Neural cell (in vitro differentiated cells): ENCODE measurements around the gene TMEM184B. TPM values are rescaled to one million over a fixed set of nuclear protein-coding genes. Genes with fewer than 3 reads are reported as not detected.

Experiments used
- H2AFZ ChIP-seq: fragments of 200-600, 300-800 bp; sonication (generic), shearing (Covaris generic); 2 replicates; pipeline ENCODE4 v1.6.0; 2014; ENCODE audit warnings: low read depth, mild to moderate bottlenecking, antibody characterized with exemption, low read length, moderate library complexity
- H3F3A ChIP-seq: fragments of 200-600 bp; shearing (Covaris generic); 2 replicates; pipeline ENCODE4 v1.6.1; 2016; ENCODE audit warnings: mild to moderate bottlenecking, moderate library complexity, mixed read lengths, antibody characterized with exemption, low read length; ENCODE audit not compliant: insufficient read depth, poor library complexity, severe bottlenecking
- H3K27ac ChIP-seq: fragments of 200-600, 300-800 bp; sonication (generic), shearing (Covaris generic); 2 replicates; pipeline ENCODE4 v1.5.1; 2014; ENCODE audit warnings: mild to moderate bottlenecking, low read length, moderate library complexity
- H3K27me3 ChIP-seq: fragments of 300-800, 200-600 bp; sonication (generic), shearing (Covaris generic); 2 replicates; pipeline ENCODE4 v1.6.0; 2014; ENCODE audit warnings: mild to moderate bottlenecking, low read depth, low read length, moderate library complexity; ENCODE audit not compliant: insufficient read depth
- H3K36me3 ChIP-seq: fragments of 300-800, 200-600 bp; sonication (generic), shearing (Covaris generic); 2 replicates; pipeline ENCODE4 v1.5.1; 2014; ENCODE audit warnings: mild to moderate bottlenecking, antibody characterized with exemption, low read length, moderate library complexity; ENCODE audit not compliant: insufficient read depth
- H3K4me2 ChIP-seq: fragments of 300-800, 200-600 bp; sonication (generic), shearing (Covaris generic); 2 replicates; pipeline ENCODE4 v1.6.0; 2014; ENCODE audit warnings: mild to moderate bottlenecking, low read length
- H3K4me3 ChIP-seq: fragments of 300-800, 200-600 bp; sonication (generic), shearing (Covaris generic); 2 replicates; pipeline ENCODE4 v1.5.1; 2014; ENCODE audit warnings: mild to moderate bottlenecking, low read length, moderate library complexity
- H3K79me2 ChIP-seq: fragments of 200-600 bp; shearing (Covaris generic); replicated peaks from 2 replicates; pipeline ENCODE4 v1.6.0; 2014; ENCODE audit warnings: mild to moderate bottlenecking, low read length, moderate library complexity; ENCODE audit not compliant: insufficient read depth
- H3K9ac ChIP-seq: fragments of 300-800, 200-600 bp; sonication (generic), shearing (Covaris generic); 2 replicates; pipeline ENCODE4 v1.6.1; 2016; ENCODE audit warnings: mild to moderate bottlenecking, low read length, mixed read lengths
- H3K9me2 ChIP-seq: fragments of 200-600 bp; shearing (Covaris generic); 2 replicates; pipeline ENCODE4 v1.6.1; 2016; ENCODE audit warnings: mild to moderate bottlenecking, low read length, mixed read lengths; ENCODE audit not compliant: insufficient read depth
- H3K9me3 ChIP-seq: fragments of 200-600, 300-800 bp; sonication (generic), shearing (Covaris generic); 2 replicates; pipeline ENCODE4 v1.6.1; 2016; ENCODE audit warnings: mild to moderate bottlenecking, mixed run types, low read length, moderate library complexity, mixed read lengths
- H4K20me1 ChIP-seq: fragments of 200-600 bp; shearing (Covaris generic); 2 replicates; pipeline ENCODE4 v1.6.1; 2016; ENCODE audit warnings: mild to moderate bottlenecking, mixed run types; ENCODE audit not compliant: insufficient read depth
- CTCF ChIP-seq: fragments of 450-650 bp; IDR thresholded peaks from 2 replicates; pipeline ENCODE4 v1.5.1; 2014; ENCODE audit warnings: antibody characterized with exemption, mild to moderate bottlenecking, moderate library complexity; ENCODE audit not compliant: poor library complexity, severe bottlenecking
- EP300 ChIP-seq: fragments of 450-650 bp; conservative IDR thresholded peaks from 2 replicates; pipeline ENCODE4 v1.6.1; 2014; ENCODE audit warnings: antibody characterized with exemption, mild to moderate bottlenecking, moderate library complexity; ENCODE audit not compliant: poor library complexity, severe bottlenecking
- EZH2 ChIP-seq: fragments of 200-600, 300-800 bp; shearing (Covaris generic), sonication (generic); IDR thresholded peaks from 2 replicates; pipeline ENCODE4 v1.6.1; 2014; ENCODE audit warnings: antibody characterized with exemption, low read length, borderline replicate concordance, mild to moderate bottlenecking; ENCODE audit not compliant: insufficient read depth, poor library complexity, severe bottlenecking
- MXI1 ChIP-seq: fragments of 450-650 bp; conservative IDR thresholded peaks from 2 replicates; pipeline ENCODE4 v1.6.1; 2014; ENCODE audit warnings: antibody characterized with exemption, mild to moderate bottlenecking; ENCODE audit not compliant: poor library complexity, severe bottlenecking
- POLR2AphosphoS5 ChIP-seq: IDR thresholded peaks from 2 replicates; pipeline ENCODE4 v1.6.1; 2012
- RAD21 ChIP-seq: fragments of 450-650 bp; conservative IDR thresholded peaks from 2 replicates; pipeline ENCODE4 v1.6.1; 2014; ENCODE audit warnings: antibody characterized with exemption, mild to moderate bottlenecking, moderate library complexity
- REST ChIP-seq: IDR thresholded peaks from 2 replicates; pipeline ENCODE4 v1.6.1; 2012; ENCODE audit warnings: borderline replicate concordance
- SMC3 ChIP-seq: fragments of 450-650 bp; conservative IDR thresholded peaks from 2 replicates; pipeline ENCODE4 v1.6.1; 2014; ENCODE audit warnings: antibody characterized with exemption, mild to moderate bottlenecking, moderate library complexity; ENCODE audit not compliant: poor library complexity
- TAF1 ChIP-seq: IDR thresholded peaks from 2 replicates; pipeline ENCODE4 v1.6.1; 2012; ENCODE audit warnings: low read depth
- polyA plus RNA-seq: library from polyadenylated mRNA; depleted of rRNA; stranded (reverse); fragments of >200 nt; gene quantifications from 2 replicates; pipeline ENCODE4 v1.2.3, GENCODE V29; 2014

TMEM184B gene
- polyA plus RNA-seq, 1 donor from 2014 or later, result 19.7 TPM

- Histone ChIP-seq H3K9me3 (no peaks in the 10 kb centered on the region), H3F3A (no peaks in the 10 kb centered on the region), H3K9me2 (no peaks in the 10 kb centered on the region), H3K9ac (no peak overlapping the region), H3K36me3 (no peaks in the 10 kb centered on the region), H3K79me2 (no peaks in the 10 kb centered on the region), H4K20me1 (no peaks in the 10 kb centered on the region), H3K4me3 (no peak overlapping the region), H3K27ac (no peak overlapping the region), H2AFZ (no peak overlapping the region), H3K4me2 (no peak overlapping the region), H3K27me3 (peaks cover 21% of the 10 kb centered on the region)
- TF ChIP-seq SMC3, result no peak
- TF ChIP-seq CTCF, result no peak
- no peak for TF ChIP-seq EP300
- no peak for TF ChIP-seq REST
- no peak for TF ChIP-seq POLR2AphosphoS5
- no peak for TF ChIP-seq MXI1
- TF ChIP-seq EZH2, result no peak
- no peak for TF ChIP-seq TAF1
- TF ChIP-seq RAD21, result no peak
These were observed 68.8 kb downstream of the TMEM184B start for GRCh38 chr22:38203855-38204514.

- Histone ChIP-seq H3K36me3 (no peaks in the 10 kb centered on the region), H3K9ac (no peak overlapping the region), H3K79me2 (no peaks in the 10 kb centered on the region), H3K9me3 (no peaks in the 10 kb centered on the region), H4K20me1 (no peaks in the 10 kb centered on the region), H3K27me3 (peaks cover 21% of the 10 kb centered on the region), H3K4me2 (no peak overlapping the region), H3F3A (no peaks in the 10 kb centered on the region), H2AFZ (no peak overlapping the region), H3K4me3 (peak overlapping the region; percentile 78), H3K27ac (no peak overlapping the region), H3K9me2 (no peaks in the 10 kb centered on the region)
- TF ChIP-seq EP300 (no peak), RAD21 (no peak), MXI1 (no peak), EZH2 (no peak), CTCF (no peak), TAF1 (no peak), POLR2AphosphoS5 (no peak), REST (no peak), SMC3 (no peak)
These were observed 69.6 kb downstream of the TMEM184B start for GRCh38 chr22:38203090-38203810.
